HS-5 (cell line): ENCODE results near the gene RPL18.
"Not testable (repeated sequence)": the region's sequence is repeated elsewhere in the genome, so short reads cannot be mapped to it uniquely, and the experiment has no call there.

ENCODE experiments used
- DNase-seq: peaks from one replicate; pipeline ENCODE4 v3.0.0-alpha.2; 2012; ENCODE audit warnings: low read depth

RPL18 gene

GRCh38 chr19:48588670-48589401, 30.1 kb downstream of the RPL18 start:
- DNase-seq, result peak; percentile 59

GRCh38 chr19:48587387-48587786, 31.6 kb downstream of the RPL18 start:
- no peak for DNase-seq

- no peak for DNase-seq
These were observed 36.8 kb downstream of the RPL18 start for GRCh38 chr19:48582168-48582567.

GRCh38 chr19:48578891-48579290, 40.1 kb downstream of the RPL18 start:
- DNase-seq, result no peak

- DNase-seq, result not testable (repeated sequence)
These were observed 41.1 kb downstream of the RPL18 start for GRCh38 chr19:48577908-48578307.

- no peak for DNase-seq
These were observed 42.9 kb downstream of the RPL18 start for GRCh38 chr19:48575931-48576622.

GRCh38 chr19:48573163-48573505, 45.8 kb downstream of the RPL18 start:
- no peak for DNase-seq

GRCh38 chr19:48571378-48572162, 47.4 kb downstream of the RPL18 start:
- DNase-seq, result no peak

- no peak for DNase-seq
These were observed 49.2 kb downstream of the RPL18 start for GRCh38 chr19:48569814-48570213.

- peak; percentile 76 for DNase-seq
These were observed 50.6 kb downstream of the RPL18 start for GRCh38 chr19:48568345-48568886.
